Upper lobe of left lung (tissue), 6 donors: Measurements from ENCODE around the gene NAT8L. TPM values are rescaled to one million over a fixed set of nuclear protein-coding genes. Genes with fewer than 3 reads are reported as not detected.

Experiments used
- ATAC-seq, 2 donors: fragments of 200-7000 bp; cut with Tn5 transposase; one replicate each; pipeline ENCODE4 v1.9.1; 2022; ENCODE audit warnings: mild to moderate bottlenecking in 2 of 2, moderate library complexity in 2 of 2; ENCODE audit not compliant: low FRiP score in 2 of 2
- DNase-seq, 2 donors: peaks; one replicate each; pipeline ENCODE4 v3.0.0-alpha.2; 2019 to 2020
- H3K27ac ChIP-seq, 4 donors: fragments of 200-600 bp; sonication (generic); one replicate each; pipeline ENCODE4 v1.5.1; 2016 to 2019
- H3K27me3 ChIP-seq, 4 donors: fragments of 200-600 bp; sonication (generic); one replicate each; pipeline ENCODE4 v1.5.1; 2017 to 2019
- H3K36me3 ChIP-seq, 4 donors: fragments of 200-600 bp; sonication (generic); one replicate each; pipeline ENCODE4 v1.5.1; 2016 to 2019
- H3K4me1 ChIP-seq, 4 donors: fragments of 200-600 bp; sonication (generic); one replicate each; pipeline ENCODE4 v1.5.1; 2018 to 2019
- H3K4me3 ChIP-seq, 4 donors: fragments of 200-600 bp; sonication (generic); one replicate each; pipeline ENCODE4 v1.5.1; 2017 to 2019; ENCODE audit warnings: mild to moderate bottlenecking in 2 of 4, moderate library complexity in 1 of 4
- H3K9me3 ChIP-seq, 4 donors: fragments of 200-600 bp; sonication (generic); one replicate each; pipeline ENCODE4 v1.5.1; 2018 to 2019
- EP300 ChIP-seq, 4 donors: sonication (generic); formaldehyde crosslinking; IDR thresholded peaks; one replicate each; pipeline ENCODE4 v1.5.1; 2017; ENCODE audit warnings: antibody characterized with exemption in 4 of 4, control low read depth in 2 of 4
- POLR2A ChIP-seq, 4 donors: fragments of 450-650 bp; IDR thresholded peaks; one replicate each; pipeline ENCODE4 v1.5.1; 2016 to 2017; ENCODE audit warnings: antibody characterized with exemption in 4 of 4, mild to moderate bottlenecking in 2 of 4
- POLR2AphosphoS5 ChIP-seq, 2 donors: sonication (generic); formaldehyde crosslinking; IDR thresholded peaks; one replicate each; pipeline ENCODE4 v1.5.1; 2017; ENCODE audit warnings: antibody characterized with exemption in 2 of 2
- WGBS, 2 donors: methylation state at CpG; one replicate each; pipeline ENCODE4 v1.1.5; 2017 to 2018; 5-methylcytosine and 5-hydroxymethylcytosine counted together
- total RNA-seq, 6 donors: library from RNA; depleted of rRNA in 4 of 6; stranded (reverse); fragments of >200 nt in 4 of 6; gene quantifications; one replicate each; pipeline versions ENCODE4 v1.1.0 to v1.2.1, GENCODE V29; 2016 to 2021
- TF ChIP-seq, protein P1 (sequence below), 6 experiments: fragments of 450-650 bp in 4 of 6; fragments of 200-600 bp in 2 of 6; sonication (generic) in 2 of 6; IDR thresholded peaks; one replicate each; pipeline ENCODE4 v1.5.1; 2016 to 2019; ENCODE audit warnings: antibody characterized with exemption in 6 of 6
- donor health status: DM: no; HTN: no; CAD: no; lungs with moderate emphysema.
- donor health status: DM: no; HTN: yes; CAD: no; lungs with severe emphysema.

The NAT8L gene
- total RNA-seq, 6 donors from 2014 or later: 0.15 to 0.37 (median 0.30) TPM; not detected in 2

DNA sequence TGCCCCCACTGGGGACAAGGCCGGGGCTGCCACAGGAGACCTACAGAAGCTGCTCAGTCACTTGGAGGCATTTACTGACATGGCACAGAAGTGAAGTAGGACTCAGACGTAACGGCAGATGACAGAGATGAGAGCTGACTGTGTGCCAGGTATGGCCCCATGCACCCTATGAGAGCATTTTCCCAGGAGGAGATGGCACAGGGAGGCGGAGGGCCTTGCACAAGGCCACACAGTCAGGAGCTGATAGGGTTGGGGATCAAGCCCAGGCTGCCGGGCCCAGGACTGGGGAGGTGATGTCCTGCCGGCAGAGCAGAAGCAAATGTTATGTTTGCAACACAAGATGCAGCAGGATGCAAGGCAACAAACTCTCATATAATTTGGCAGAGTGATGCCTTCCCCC, 34.1 kb downstream of the NAT8L start:
- WGBS, 2 donors: 93 to 97% methylated on average over 6 of the region's 6 CpGs
- Histone ChIP-seq H3K27me3 (no peaks in the 10 kb centered on the region), H3K4me1 (no peaks in the 10 kb centered on the region), H3K9me3 (peaks cover 0 to 12% (median 3%) of the 10 kb centered on the region in 4 donors), H3K4me3 (no peak overlapping the region), H3K36me3 (no peaks in the 10 kb centered on the region), H3K27ac (no peak overlapping the region)
- TF ChIP-seq POLR2A (IDR thresholded peaks at IDR 0.05) (no peak), POLR2AphosphoS5 (IDR thresholded peaks at IDR 0.05) (no peak), EP300 (IDR thresholded peaks at IDR 0.05) (no peak)
- TF ChIP-seq, protein P1, sequence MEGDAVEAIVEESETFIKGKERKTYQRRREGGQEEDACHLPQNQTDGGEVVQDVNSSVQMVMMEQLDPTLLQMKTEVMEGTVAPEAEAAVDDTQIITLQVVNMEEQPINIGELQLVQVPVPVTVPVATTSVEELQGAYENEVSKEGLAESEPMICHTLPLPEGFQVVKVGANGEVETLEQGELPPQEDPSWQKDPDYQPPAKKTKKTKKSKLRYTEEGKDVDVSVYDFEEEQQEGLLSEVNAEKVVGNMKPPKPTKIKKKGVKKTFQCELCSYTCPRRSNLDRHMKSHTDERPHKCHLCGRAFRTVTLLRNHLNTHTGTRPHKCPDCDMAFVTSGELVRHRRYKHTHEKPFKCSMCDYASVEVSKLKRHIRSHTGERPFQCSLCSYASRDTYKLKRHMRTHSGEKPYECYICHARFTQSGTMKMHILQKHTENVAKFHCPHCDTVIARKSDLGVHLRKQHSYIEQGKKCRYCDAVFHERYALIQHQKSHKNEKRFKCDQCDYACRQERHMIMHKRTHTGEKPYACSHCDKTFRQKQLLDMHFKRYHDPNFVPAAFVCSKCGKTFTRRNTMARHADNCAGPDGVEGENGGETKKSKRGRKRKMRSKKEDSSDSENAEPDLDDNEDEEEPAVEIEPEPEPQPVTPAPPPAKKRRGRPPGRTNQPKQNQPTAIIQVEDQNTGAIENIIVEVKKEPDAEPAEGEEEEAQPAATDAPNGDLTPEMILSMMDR (IDR thresholded peaks at IDR 0.05): no peak
- peak in 1 of 2 donors; percentile 8 for DNase-seq
- no peak for ATAC-seq

DNA sequence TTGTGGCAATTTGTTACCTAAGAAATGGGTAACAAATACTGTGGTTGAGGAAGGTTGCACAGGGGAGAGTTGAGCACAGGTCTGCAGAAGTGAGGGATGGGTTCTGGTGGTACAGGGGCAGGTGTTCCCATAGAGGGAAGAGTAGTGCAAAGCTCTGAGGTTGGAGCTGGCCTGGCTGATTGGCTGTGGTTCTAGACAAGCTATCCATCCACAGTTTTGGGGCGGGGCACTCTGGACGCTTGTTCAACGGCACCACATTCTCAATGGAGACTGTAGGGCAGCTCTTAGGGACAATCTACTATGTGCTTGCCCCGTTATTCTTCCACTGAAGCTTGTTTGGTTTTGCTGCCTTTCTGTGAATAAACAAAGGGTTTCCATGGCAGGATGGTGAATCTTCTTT, 35.4 kb downstream of the NAT8L start:
- ATAC-seq: no peak
- TF ChIP-seq EP300 (IDR thresholded peaks at IDR 0.05): no peak
- TF ChIP-seq, protein P1 (IDR thresholded peaks at IDR 0.05): no peak
- TF ChIP-seq POLR2A (IDR thresholded peaks at IDR 0.05): no peak
- TF ChIP-seq POLR2AphosphoS5 (IDR thresholded peaks at IDR 0.05): no peak
- no peak overlapping the region for H3K27ac ChIP-seq
- no peaks in the 10 kb centered on the region for H3K36me3 ChIP-seq
- 90 to 95% methylated on average over 3 to 4 of the region's 4 CpGs for WGBS, 2 donors
- DNase-seq: no peak
- H3K4me3 ChIP-seq: no peak overlapping the region
- H3K9me3 ChIP-seq: peaks cover 0 to 12% (median 3%) of the 10 kb centered on the region in 4 donors
- H3K4me1 ChIP-seq: no peaks in the 10 kb centered on the region
- no peaks in the 10 kb centered on the region for H3K27me3 ChIP-seq

DNA sequence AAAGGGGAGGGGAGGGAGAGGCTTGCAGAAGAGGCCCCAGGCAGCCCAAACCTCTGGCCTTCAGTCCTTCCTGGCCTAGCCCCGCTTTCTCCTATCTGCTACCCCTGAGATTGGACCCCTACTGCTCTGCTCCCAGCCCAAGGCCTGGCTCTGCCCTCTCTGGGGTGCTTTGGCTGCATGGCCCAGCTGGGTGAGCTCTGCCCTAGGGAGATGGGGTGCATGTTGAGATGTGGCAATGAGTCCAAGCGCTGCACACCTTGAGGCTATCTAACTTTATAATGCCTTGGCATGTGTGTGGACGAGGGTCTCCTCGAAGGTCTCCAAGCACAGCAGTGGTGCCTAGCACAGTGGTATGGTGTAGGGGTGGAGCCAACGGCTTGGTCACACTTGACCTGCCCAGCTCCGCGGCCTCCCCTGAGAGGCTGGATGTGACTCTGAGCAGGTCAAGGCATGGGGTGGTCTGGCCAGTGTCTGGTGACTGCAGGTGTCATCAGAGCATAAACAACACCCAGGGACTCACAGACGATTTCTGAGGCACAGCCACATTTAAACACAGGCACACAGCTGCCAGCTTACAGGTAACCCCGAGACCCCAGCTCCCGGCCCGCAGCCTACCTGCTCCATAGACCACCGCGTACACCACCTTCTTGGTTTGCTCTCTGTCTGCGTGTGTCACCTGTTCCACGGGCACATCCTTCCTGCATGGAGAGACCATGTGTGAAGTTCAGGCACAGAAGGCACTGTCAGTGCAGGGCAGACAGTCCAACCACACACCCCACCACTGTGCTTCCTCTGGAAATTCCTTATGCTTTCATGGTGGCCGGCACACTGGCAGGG, 36.3 kb downstream of the NAT8L start:
- H3K4me1 ChIP-seq: no peaks in the 10 kb centered on the region
- no peak overlapping the region for H3K27ac ChIP-seq
- no peaks in the 10 kb centered on the region for H3K27me3 ChIP-seq
- H3K9me3 ChIP-seq: peaks cover 0 to 12% (median 3%) of the 10 kb centered on the region in 4 donors
- H3K4me3 ChIP-seq: no peak overlapping the region
- peak in 1 of 2 donors; percentile 5 for ATAC-seq
- WGBS, 2 donors: 90 to 95% methylated on average over 14 to 16 of the region's 16 CpGs
- no peaks in the 10 kb centered on the region for H3K36me3 ChIP-seq
- TF ChIP-seq, protein P1 (IDR thresholded peaks at IDR 0.05): no peak
- peak in 1 of 2 donors; percentile 42 for DNase-seq

DNA sequence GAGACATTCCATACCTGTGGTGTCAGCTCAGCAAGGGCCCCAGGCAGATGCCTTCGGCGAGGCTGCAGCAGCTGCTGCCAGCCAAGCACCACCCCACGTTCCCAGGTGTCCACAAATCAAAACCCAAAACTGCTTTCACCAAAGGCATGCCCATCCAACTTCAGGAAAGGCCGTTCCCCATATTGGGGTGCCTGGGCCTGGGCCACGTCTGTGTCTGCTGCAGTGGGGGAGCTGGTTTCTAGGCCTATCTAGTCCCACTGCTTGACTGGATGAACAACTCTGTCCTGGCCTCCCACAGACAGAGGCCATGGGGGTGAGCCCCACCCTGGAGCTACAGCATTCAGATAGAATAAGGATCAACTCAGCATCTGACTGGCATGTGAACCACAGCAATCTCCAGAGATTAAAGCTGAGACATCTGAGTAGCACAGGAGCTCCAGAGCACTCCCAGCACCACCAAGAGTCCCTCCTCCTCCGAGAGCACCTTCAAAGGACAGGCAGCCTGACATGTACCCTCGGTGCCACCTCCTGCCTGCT, 37.0 kb downstream of the NAT8L start:
- ATAC-seq (no peak), DNase-seq (peak in 1 of 2 donors; percentile 42)
- Histone ChIP-seq H3K4me1 (no peaks in the 10 kb centered on the region), H3K9me3 (peaks cover 0 to 12% (median 3%) of the 10 kb centered on the region in 4 donors), H3K27ac (no peak overlapping the region), H3K36me3 (no peaks in the 10 kb centered on the region), H3K27me3 (no peaks in the 10 kb centered on the region), H3K4me3 (no peak overlapping the region)
- no peak for TF ChIP-seq EP300 (IDR thresholded peaks at IDR 0.05)
- TF ChIP-seq, protein P1 (IDR thresholded peaks at IDR 0.05): no peak
- TF ChIP-seq POLR2A (IDR thresholded peaks at IDR 0.05): no peak
- no peak for TF ChIP-seq POLR2AphosphoS5 (IDR thresholded peaks at IDR 0.05)
- WGBS, 2 donors: 75 to 83% methylated on average over 5 to 7 of the region's 7 CpGs
